Upper lobe of left lung (tissue), 6 donors: ENCODE data around the gene IRF3. TPM values are rescaled to one million over a fixed set of nuclear protein-coding genes. Genes with fewer than 3 reads are reported as not detected.

Source experiments
- ATAC-seq, 2 donors: fragments of 200-7000 bp; cut with Tn5 transposase; one replicate each; pipeline ENCODE4 v1.9.1; 2022; ENCODE audit warnings: mild to moderate bottlenecking in 2 of 2, moderate library complexity in 2 of 2; ENCODE audit not compliant: low FRiP score in 2 of 2
- DNase-seq, 2 donors: peaks; one replicate each; pipeline ENCODE4 v3.0.0-alpha.2; 2019 to 2020
- H3K27ac ChIP-seq, 4 donors: fragments of 200-600 bp; sonication (generic); one replicate each; pipeline ENCODE4 v1.5.1; 2016 to 2019
- H3K27me3 ChIP-seq, 4 donors: fragments of 200-600 bp; sonication (generic); one replicate each; pipeline ENCODE4 v1.5.1; 2017 to 2019
- H3K36me3 ChIP-seq, 4 donors: fragments of 200-600 bp; sonication (generic); one replicate each; pipeline ENCODE4 v1.5.1; 2016 to 2019
- H3K4me1 ChIP-seq, 4 donors: fragments of 200-600 bp; sonication (generic); one replicate each; pipeline ENCODE4 v1.5.1; 2018 to 2019
- H3K4me3 ChIP-seq, 4 donors: fragments of 200-600 bp; sonication (generic); one replicate each; pipeline ENCODE4 v1.5.1; 2017 to 2019; ENCODE audit warnings: mild to moderate bottlenecking in 2 of 4, moderate library complexity in 1 of 4
- H3K9me3 ChIP-seq, 4 donors: fragments of 200-600 bp; sonication (generic); one replicate each; pipeline ENCODE4 v1.5.1; 2018 to 2019
- EP300 ChIP-seq, 4 donors: sonication (generic); formaldehyde crosslinking; IDR thresholded peaks; one replicate each; pipeline ENCODE4 v1.5.1; 2017; ENCODE audit warnings: antibody characterized with exemption in 4 of 4, control low read depth in 2 of 4
- POLR2A ChIP-seq, 4 donors: fragments of 450-650 bp; IDR thresholded peaks; one replicate each; pipeline ENCODE4 v1.5.1; 2016 to 2017; ENCODE audit warnings: antibody characterized with exemption in 4 of 4, mild to moderate bottlenecking in 2 of 4
- POLR2AphosphoS5 ChIP-seq, 2 donors: sonication (generic); formaldehyde crosslinking; IDR thresholded peaks; one replicate each; pipeline ENCODE4 v1.5.1; 2017; ENCODE audit warnings: antibody characterized with exemption in 2 of 2
- WGBS, 2 donors: methylation state at CpG; one replicate each; pipeline ENCODE4 v1.1.5; 2017 to 2018; 5-methylcytosine and 5-hydroxymethylcytosine counted together
- total RNA-seq, 6 donors: library from RNA; depleted of rRNA in 4 of 6; stranded (reverse); fragments of >200 nt in 4 of 6; gene quantifications; one replicate each; pipeline versions ENCODE4 v1.1.0 to v1.2.1, GENCODE V29; 2016 to 2021
- TF ChIP-seq, protein P1 (sequence below), 6 experiments: fragments of 450-650 bp in 4 of 6; fragments of 200-600 bp in 2 of 6; sonication (generic) in 2 of 6; IDR thresholded peaks; one replicate each; pipeline ENCODE4 v1.5.1; 2016 to 2019; ENCODE audit warnings: antibody characterized with exemption in 6 of 6
- donor health status: DM: no; HTN: no; CAD: no; lungs with moderate emphysema.
- donor health status: DM: no; HTN: yes; CAD: no; lungs with severe emphysema.

Gene IRF3
- total RNA-seq, 6 donors from 2014 or later: 50.5 to 210 (median 99.1) TPM

DNA sequence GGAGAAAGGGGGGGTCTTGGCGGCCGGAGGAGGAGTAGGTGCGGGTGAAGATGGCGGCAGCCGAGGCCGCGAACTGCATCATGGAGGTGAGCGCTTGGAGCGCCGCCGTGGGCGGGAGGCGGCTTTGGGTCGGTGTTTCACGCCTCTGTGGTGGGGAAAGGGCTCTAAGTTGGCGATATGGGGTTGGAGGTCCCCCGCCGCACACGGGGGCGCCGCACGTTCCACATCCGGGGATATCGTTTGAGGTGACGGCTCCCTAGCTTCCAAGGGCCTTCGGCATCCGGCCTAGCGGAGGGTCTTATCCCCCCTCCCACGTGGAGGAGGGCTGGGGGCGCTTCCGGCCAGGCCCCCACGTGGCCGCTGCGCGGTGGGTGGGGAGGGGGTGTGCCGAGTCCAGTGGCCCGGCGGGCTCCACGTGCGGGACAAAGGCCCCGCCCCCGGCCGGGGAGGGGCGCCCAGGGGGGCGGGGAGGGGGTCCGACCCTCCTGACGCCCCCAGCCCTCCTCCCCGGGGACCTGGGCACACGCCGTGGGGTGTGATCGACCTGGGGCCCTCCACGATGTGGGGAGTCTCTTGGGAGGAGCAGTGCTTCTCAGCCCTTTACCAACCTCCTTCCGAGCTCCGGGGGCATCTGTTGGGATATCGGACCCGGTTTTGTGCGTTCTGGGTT is 11.7 kb upstream of the IRF3 start, which contains the start of gene PRMT1:
PRMT1 (plus strand) TSS at position 41 of the 670 bp plus-strand sequence; CDS start at position 51, 10 bp downstream.
- peak in 1 of 2 donors; percentile 94 for DNase-seq
- Histone ChIP-seq H3K4me3 (peak within 1 kb of the TSS; percentile 88 to 100 (median 99)), H3K27ac (peak within 1 kb of the TSS; percentile 91 to 96 (median 92)), H3K27me3 (no peaks in the 10 kb centered on the region), H3K9me3 (no peaks in the 10 kb centered on the region), H3K4me1 (peaks cover 40 to 53% (median 44%) of the 10 kb centered on the region in 4 donors), H3K36me3 (peaks cover under 1 to 15% (median 14%) of the 10 kb centered on the region in 4 donors)
- peak in 1 of 2 donors; percentile 32 for ATAC-seq
- WGBS, 2 donors: 1% methylated on average over 26 to 27 of the region's 57 CpGs
- TF ChIP-seq POLR2AphosphoS5 (IDR thresholded peaks at IDR 0.05): peak; percentile 59 to 87
- TF ChIP-seq, protein P1, sequence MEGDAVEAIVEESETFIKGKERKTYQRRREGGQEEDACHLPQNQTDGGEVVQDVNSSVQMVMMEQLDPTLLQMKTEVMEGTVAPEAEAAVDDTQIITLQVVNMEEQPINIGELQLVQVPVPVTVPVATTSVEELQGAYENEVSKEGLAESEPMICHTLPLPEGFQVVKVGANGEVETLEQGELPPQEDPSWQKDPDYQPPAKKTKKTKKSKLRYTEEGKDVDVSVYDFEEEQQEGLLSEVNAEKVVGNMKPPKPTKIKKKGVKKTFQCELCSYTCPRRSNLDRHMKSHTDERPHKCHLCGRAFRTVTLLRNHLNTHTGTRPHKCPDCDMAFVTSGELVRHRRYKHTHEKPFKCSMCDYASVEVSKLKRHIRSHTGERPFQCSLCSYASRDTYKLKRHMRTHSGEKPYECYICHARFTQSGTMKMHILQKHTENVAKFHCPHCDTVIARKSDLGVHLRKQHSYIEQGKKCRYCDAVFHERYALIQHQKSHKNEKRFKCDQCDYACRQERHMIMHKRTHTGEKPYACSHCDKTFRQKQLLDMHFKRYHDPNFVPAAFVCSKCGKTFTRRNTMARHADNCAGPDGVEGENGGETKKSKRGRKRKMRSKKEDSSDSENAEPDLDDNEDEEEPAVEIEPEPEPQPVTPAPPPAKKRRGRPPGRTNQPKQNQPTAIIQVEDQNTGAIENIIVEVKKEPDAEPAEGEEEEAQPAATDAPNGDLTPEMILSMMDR (IDR thresholded peaks at IDR 0.05): peak in 1 of 6 experiments; percentile 12
- peak in 3 of 4 donors; percentile 64 to 92 (median 84) for TF ChIP-seq POLR2A (IDR thresholded peaks at IDR 0.05)
- TF ChIP-seq EP300 (IDR thresholded peaks at IDR 0.05): no peak

DNA sequence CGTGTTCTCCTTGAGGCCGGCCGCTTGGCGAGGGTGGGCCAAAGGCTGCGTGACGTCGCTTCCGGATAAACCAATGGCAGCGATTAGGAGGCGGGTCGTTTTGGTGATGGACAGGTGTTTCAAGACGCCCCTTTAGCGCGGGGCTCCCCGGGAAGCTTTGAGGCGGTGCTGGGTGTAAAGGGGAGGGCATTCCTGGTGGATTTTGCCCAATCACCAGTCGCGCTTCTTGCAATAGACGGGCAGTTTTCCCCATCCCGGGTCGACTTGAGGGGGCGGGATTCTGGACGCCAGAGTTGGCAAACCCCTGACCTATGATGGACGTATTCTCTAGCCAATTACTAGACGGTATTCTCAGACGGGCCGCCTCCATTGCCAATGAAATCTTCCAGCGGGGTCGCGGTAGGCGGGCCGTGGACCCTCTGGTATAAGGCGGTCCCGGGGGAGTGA is 11.2 kb upstream of the IRF3 start:
- TF ChIP-seq, protein P1 (IDR thresholded peaks at IDR 0.05): no peak
- TF ChIP-seq EP300 (IDR thresholded peaks at IDR 0.05) (no peak), POLR2AphosphoS5 (IDR thresholded peaks at IDR 0.05) (no peak), POLR2A (IDR thresholded peaks at IDR 0.05) (no peak)
- H3K9me3 ChIP-seq: no peaks in the 10 kb centered on the region
- no peaks in the 10 kb centered on the region for H3K27me3 ChIP-seq
- DNase-seq (peak; percentile 94 to 99), ATAC-seq (peak; percentile 91 to 96)
- peaks cover 45 to 59% (median 49%) of the 10 kb centered on the region in 4 donors for H3K4me1 ChIP-seq
- WGBS, 2 donors: 0 to 1% methylated on average over 12 to 34 of the region's 34 CpGs
- H3K4me3 ChIP-seq: peak overlapping the region; percentile 88 to 100 (median 99)
- peak overlapping the region; percentile 91 to 96 (median 92) for H3K27ac ChIP-seq
- H3K36me3 ChIP-seq: peaks cover 0 to 10% (median 8%) of the 10 kb centered on the region in 4 donors

DNA sequence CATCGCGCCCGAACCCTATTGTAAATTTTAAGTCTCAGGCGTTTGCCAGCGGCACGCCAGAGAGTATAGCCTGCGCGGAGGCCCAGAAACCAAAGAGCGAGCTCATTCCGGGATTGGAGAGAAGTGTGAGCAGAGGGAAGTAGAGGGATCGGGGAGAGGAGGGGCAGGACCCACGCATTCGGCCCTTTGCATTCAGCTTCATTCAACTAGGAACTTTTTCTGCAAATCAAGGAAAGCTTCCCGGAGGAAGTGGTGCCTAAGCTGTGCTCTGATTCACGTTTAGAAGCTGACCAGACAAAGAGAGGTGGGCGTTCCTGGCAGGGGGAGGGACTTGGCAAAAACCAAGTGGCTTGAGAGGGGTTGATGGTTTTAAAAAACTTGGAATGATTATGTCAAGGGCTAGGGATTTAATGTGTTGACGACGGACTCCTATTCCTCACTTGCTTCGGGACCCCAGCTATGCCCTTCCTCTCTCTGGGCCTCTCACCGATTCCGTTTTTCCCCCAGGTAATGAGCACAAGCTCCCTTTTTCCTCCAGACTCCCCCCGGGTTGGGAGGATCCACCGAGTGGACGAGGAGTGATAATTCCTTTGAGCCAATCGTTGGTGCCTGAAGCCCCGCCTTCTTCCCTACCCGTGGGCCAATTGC is 10.6 kb upstream of the IRF3 start:
- TF ChIP-seq POLR2A (IDR thresholded peaks at IDR 0.05) (peak in 3 of 4 donors; percentile 44 to 68 (median 58)), POLR2AphosphoS5 (IDR thresholded peaks at IDR 0.05) (peak; percentile 41 to 54), EP300 (IDR thresholded peaks at IDR 0.05) (no peak)
- TF ChIP-seq, protein P1 (IDR thresholded peaks at IDR 0.05): no peak
- peak overlapping the region; percentile 24 to 100 (median 62) for H3K4me3 ChIP-seq
- peaks cover 0 to 4% (median 3%) of the 10 kb centered on the region in 4 donors for H3K36me3 ChIP-seq
- peaks cover 45 to 61% (median 49%) of the 10 kb centered on the region in 4 donors for H3K4me1 ChIP-seq
- H3K27ac ChIP-seq: peak overlapping the region; percentile 91 to 96 (median 92)
- 1 to 3% methylated on average over 27 of the region's 27 CpGs for WGBS, 2 donors
- H3K9me3 ChIP-seq: no peaks in the 10 kb centered on the region
- peak in 1 of 2 donors; percentile 85 for DNase-seq
- peak; percentile 76 to 79 for ATAC-seq
- no peaks in the 10 kb centered on the region for H3K27me3 ChIP-seq

DNA sequence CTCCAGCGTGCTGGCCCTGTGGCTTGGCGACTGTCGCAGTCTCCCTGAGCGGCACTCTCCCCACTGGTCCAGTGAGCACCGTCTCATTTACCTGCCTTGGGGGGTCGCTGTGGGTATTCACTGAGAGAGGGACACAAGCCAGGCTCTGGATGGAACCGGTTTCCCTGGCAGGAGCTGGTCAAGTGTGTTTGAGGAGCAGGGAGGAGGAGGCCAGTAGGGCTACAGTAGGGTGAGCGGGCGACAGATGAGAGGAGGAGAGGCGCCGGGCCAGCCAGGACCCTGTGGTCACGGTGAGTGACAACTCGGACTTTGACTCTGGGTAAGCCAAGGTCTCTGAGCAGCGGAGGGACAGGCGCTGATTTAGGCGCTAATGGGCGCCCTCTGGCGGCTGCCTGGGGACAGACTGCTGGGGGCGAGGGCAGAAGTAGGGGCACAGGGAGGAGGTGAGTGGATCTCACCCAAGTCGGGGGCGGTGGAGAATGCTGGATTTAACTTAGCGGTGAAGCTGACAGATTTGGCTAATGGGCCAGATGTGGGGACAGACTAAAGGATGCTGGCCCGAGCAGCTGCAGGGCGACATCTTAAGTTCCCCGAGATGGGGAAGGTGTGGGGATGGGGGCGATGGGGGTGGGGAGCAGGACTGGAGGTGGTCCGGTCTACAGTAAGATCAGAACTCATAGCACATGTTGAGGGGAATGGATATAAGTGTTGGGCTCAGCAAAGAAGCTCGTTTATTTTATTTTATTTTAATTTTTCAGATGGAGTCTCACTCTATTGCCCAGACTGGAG is 6.7 kb upstream of the IRF3 start:
- Histone ChIP-seq H3K4me3 (peak overlapping the region in 1 of 4 donors; percentile 20), H3K9me3 (no peaks in the 10 kb centered on the region), H3K4me1 (peaks cover 11 to 23% (median 14%) of the 10 kb centered on the region in 4 donors), H3K27ac (peak overlapping the region in 3 of 4 donors; percentile 49 to 71 (median 67)), H3K36me3 (no peaks in the 10 kb centered on the region), H3K27me3 (no peaks in the 10 kb centered on the region)
- TF ChIP-seq, protein P1 (IDR thresholded peaks at IDR 0.05): peak; percentile 84 to 95 (median 90)
- TF ChIP-seq EP300 (IDR thresholded peaks at IDR 0.05) (no peak), POLR2AphosphoS5 (IDR thresholded peaks at IDR 0.05) (no peak), POLR2A (IDR thresholded peaks at IDR 0.05) (no peak)
- peak; percentile 78 to 93 for DNase-seq
- peak; percentile 28 to 32 for ATAC-seq
- 24 to 39% methylated on average over 26 to 28 of the region's 28 CpGs for WGBS, 2 donors
